ENCODE data around the gene MSL1.

MSL1 gene

GRCh38 chr17:40105861-40106759 lies 15.7 kb upstream of the MSL1 start:
- FAIRE-seq, result no peak

- FAIRE-seq, result no peak
Observed at GRCh38 chr17:40106760-40107521, 14.8 kb upstream of the MSL1 start.

- no peak for FAIRE-seq
Observed at GRCh38 chr17:40107522-40108174, 14.1 kb upstream of the MSL1 start.

DNA sequence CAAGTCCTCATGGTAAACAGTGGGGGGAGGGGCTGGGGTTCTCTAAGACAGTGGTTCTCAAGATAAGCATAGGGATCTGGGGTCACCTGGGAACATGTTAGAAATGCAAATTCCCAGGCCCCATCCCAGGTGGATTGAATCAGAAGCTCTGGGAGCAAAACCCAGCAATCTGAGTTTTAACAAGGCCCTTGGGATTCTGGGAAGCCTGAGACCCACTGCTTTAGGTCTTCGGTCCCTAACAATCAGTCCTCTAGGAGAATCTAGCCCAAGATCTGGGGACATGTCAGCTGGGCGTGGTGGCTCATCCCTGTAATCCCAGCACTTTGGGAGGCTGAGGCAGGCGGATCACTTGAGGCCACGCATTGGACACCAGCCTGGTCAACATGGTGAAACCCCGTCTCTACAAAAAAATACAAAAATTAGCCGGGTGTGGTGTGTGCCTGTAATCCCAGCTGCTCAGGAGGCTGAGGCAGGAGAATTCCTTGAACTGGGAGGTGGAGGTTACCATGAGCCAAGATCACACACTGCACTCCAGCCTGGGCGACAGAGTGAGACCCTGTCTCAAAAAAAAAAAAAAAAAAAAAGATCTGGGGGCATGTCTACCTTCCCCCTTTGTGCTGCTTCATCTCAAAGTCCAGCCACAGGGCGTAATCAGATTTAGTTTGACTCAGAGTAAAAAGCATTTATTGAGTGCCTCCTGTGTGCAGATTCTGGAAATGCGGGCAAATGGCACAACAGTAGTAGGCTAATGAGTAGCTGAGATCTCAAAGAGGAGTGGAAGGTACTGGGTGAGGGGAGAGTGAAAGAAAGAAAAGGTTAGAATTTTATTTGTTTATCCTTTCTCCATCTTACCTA lies 12.6 kb upstream of the MSL1 start:
- no peak for FAIRE-seq

GRCh38 chr17:40110026-40110845 lies 11.5 kb upstream of the MSL1 start:
- no peak for FAIRE-seq

GRCh38 chr17:40111221-40112128 lies 10.3 kb upstream of the MSL1 start:
- FAIRE-seq, result no peak

- FAIRE-seq, result no peak
Observed at GRCh38 chr17:40112191-40112711, 9.5 kb upstream of the MSL1 start.

DNA sequence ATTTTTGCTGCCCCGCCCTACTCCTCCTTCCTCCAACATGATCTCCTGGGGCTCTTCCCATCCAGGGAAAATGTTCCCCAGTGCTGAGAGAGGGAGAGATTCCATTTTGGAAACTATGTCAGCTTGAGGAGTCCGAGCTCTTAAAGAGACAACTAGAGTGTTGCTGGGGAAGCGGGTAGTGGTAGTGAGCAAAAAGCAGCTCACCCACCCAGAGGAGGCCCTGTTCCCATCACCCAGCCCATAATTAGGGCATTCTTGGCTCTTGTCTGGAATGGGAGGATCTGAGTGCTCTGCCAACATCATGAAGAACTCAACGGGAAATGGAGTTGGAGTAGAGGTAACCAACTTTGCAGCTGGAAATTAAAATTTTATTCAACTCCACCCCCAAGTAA lies 9.1 kb upstream of the MSL1 start:
- no peak for FAIRE-seq

DNA sequence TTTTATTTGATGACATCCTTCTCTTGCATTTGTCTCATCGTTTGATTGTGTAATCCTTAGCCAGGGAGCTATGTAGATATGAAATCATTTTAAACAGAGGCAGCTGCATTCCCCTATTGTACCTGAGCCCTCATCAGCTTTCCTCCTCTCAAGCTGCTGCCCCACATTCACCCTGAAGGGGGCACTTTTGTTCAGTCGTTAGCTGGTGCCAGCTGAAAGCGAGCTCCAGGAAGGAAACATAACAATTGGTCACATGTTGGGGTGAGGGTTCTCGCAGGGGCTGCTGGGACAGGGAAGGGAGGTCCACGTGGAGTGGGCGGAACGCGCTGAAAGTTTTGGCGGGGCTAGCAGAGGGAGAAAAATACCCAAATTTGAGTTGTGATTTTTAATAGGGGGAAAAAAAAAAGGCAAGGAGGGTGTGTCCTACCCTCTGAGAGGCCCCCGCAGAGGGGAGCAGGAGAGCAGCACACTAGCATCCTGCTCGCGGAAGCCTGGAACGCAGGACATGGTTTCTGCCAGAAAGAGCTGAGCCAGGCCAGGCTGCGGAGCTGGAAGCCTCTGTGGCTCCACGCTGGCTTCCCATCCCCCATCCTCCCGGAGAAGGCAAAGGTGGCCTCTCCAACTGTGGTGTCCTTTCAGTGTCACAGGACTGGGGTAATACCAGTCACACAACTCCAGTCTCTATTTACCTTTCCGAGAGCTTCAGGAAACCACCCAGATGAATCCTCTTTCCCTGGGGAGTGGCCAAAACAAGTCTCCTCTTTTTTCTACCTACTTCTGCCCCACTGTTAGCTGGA lies 8.5 kb upstream of the MSL1 start:
- FAIRE-seq, result no peak

DNA sequence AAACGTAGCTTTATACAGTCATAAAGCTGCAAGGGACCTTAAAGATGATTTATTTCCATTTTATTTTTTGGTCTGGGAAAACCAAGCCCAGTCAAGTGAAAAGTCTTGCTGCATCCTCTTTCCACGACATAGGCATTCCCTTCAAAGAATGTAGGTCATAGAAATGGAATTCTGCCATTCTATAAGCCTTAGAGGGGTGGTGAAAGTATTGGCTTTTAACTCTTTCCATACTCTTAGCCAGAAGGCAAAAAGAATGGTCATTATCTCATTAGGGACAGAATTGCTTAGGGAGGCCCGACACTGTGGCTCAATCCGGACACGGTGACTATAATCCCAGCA lies 7.9 kb upstream of the MSL1 start:
- FAIRE-seq, result no peak

- no peak for FAIRE-seq
Observed at GRCh38 chr17:40115101-40115436, 6.7 kb upstream of the MSL1 start.

- FAIRE-seq, result no peak
Observed at GRCh38 chr17:40122136-40122998, 596 bp downstream of the MSL1 start.

DNA sequence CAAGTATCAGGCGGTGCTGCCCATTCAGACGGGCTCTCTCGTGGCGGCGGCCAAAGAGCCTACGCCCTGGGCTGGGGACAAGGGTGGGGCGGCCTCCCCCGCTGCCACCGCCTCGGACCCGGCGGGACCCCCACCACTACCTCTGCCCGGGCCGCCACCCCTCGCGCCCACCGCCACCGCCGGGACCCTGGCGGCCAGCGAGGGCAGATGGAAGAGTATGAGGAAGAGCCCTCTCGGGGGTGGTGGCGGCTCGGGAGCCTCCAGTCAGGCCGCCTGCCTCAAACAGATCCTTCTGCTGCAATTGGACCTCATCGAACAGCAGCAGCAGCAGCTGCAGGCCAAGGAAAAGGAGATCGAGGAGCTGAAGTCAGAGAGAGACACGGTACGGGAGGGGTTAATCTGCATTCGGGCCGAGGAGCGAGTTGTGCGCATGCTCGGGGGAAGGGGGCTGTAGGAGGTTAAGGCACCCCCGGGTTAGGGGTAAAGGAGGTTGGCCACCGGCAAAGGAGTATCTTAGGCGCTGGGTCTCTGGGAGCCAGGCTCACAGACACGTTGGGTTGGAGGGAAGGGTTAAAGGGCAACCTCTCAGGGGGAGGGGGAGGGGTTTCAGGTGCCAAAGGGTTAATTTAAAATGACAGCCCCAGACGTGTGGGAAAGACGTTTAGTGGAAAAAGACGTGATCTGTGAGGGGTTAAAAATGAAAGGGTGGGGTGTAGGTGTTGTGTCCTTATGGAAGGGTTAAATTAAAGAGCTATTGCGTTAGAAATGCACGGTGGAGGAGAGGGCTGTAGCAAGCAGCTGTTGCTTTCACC lies 1.4 kb downstream of the MSL1 start:
- FAIRE-seq, result no peak

DNA sequence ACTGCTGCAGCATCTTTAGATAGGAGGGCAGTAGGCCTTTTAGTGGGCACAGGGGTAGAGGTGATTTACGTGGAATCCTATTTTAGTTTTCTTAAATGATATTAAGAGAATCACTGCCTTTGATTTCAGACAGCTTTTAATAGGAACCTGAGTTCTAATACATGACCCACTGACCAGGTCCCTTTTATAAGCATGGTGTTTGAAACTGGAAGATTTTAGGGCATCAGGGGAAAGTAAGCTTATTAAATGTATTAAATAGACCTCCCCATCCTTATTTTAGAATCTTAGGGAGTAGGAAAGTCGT lies 2.0 kb downstream of the MSL1 start:
- FAIRE-seq, result no peak

DNA sequence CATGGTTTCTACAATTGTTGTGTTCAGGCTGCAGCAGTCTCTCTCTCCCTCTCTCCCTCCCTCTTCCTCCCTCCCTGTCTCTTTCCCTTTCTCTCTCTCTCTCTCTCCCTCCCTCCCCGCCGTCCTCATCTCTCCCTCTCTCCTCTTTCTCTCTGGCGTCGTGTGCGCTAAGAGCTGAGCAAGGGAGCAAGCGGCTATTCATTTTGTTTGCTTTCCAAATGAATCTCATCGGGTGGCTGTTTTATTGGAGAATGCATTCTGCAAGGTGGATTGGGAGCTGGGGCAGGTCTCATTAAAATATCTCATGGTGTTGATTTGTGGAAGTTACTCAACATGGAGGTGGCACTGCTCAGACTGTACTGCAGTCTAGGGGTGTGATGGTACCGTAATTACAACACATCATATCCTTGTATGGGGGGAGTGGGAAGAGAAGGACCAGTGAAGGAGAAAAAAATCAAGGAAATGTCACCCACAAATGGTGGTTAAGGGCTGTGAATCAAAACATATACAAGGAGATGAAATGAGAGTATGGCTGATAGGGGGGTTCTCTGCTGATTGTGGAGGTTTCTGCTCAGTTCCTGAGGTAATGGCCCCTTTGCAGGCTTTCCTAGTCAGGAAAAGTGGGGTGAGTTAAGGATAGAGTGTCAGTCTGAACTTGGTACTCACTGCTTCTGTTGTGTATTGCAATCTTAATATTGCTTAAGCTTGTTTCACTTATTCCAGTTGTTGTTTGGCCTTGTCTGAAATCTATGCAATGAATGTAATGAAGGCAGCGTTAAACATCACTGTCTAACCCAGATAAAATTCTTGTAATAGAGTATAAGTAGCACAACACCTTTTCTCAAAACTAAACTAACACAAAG lies 2.7 kb downstream of the MSL1 start:
- FAIRE-seq, result no peak

DNA sequence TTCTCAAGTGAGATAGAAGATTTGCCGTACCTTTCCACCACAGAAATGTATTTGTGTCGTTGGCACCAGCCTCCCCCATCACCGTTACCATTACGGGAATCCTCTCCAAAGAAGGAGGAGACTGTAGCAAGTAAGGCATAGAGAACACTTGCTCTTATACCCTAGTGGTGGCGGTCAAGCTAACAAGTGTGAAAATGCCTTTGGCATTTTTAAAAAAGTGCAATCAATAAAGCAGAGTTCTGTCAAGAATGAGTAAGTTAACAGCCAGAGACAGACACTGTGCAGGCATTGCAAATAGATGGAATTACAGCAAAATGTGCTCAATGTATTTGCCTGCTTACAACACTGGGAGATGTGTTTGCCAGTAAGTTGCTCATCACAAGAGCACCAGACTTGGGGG lies 7.7 kb downstream of the MSL1 start:
- no peak for FAIRE-seq

Data from colon (tissue), 2 donors.